Right lobe of liver (tissue), 6 donors: ENCODE results near the gene HIP1. TPM values are rescaled to one million over a fixed set of nuclear protein-coding genes. Genes with fewer than 3 reads are reported as not detected.
"Not testable (repeated sequence)": the region's sequence is repeated elsewhere in the genome, so short reads cannot be mapped to it uniquely, and the experiment has no call there.

ENCODE experiments used
- ATAC-seq, 4 donors: fragments of 200-7000 bp; cut with Tn5 transposase; one replicate each; pipeline ENCODE4 v1.9.1; 2020; ENCODE audit warnings: mild to moderate bottlenecking in 4 of 4, moderate library complexity in 4 of 4
- DNase-seq, 3 donors: peaks; one replicate each; pipeline ENCODE4 v3.0.0-alpha.2; 2020
- H3K27ac ChIP-seq, 3 donors: fragments of 200-600 bp; one replicate each; pipeline ENCODE4 v1.8.0; 2022
- H3K27me3 ChIP-seq, 2 donors: fragments of 200-600 bp; one replicate each; pipeline ENCODE4 v1.8.0; 2022
- H3K36me3 ChIP-seq, 4 donors: fragments of 200-600 bp; sonication (generic) in 1 of 4; one replicate each; pipeline versions ENCODE4 v1.5.1 to v1.8.0; 2017 to 2022; ENCODE audit warnings: control low read depth in 1 of 4
- H3K4me1 ChIP-seq, 4 donors: fragments of 200-600 bp; sonication (generic) in 1 of 4; one replicate each; pipeline versions ENCODE4 v1.5.1 to v1.8.0; 2017 to 2022; ENCODE audit warnings: control low read depth in 1 of 4
- H3K4me3 ChIP-seq, 3 donors: fragments of 200-600 bp; one replicate each; pipeline ENCODE4 v1.8.0; 2022
- H3K9me3 ChIP-seq, 4 donors: fragments of 200-600 bp; sonication (generic) in 1 of 4; one replicate each; pipeline versions ENCODE4 v1.5.1 to v1.8.0; 2017 to 2022; ENCODE audit warnings: control low read depth in 1 of 4
- POLR2A ChIP-seq: fragments of 450-650 bp; IDR thresholded peaks from one replicate; pipeline ENCODE4 v1.6.1; 2017; ENCODE audit warnings: antibody characterized with exemption, mild to moderate bottlenecking
- WGBS: methylation state at CpG from one replicate; pipeline ENCODE4 v1.1.6; 2018; ENCODE audit warnings: low coverage, low lambda C conversion rate; ENCODE audit not compliant: insufficient coverage; ENCODE audit errors: missing lambda C conversion rate; 5-methylcytosine and 5-hydroxymethylcytosine counted together
- intact Hi-C, 2 donors: fragments of 100-400 bp; cut with DNase I; formaldehyde crosslinking; loops; one replicate each; pipeline versions ENCODE4 v1.11.2 to v1.14.1; 2022
- total RNA-seq, 6 experiments: library from RNA; depleted of rRNA in 2 of 6; stranded (reverse); fragments of >200 nt in 2 of 6; fragmentation: NEBNext Ultra II Directional in 3 of 6; extraction: Animal tissue kit (Norgen Biotek cat#: 25700) in 3 of 6; gene quantifications; one replicate each; pipeline versions ENCODE4 v1.1.0 to v1.2.4, GENCODE V29; 2016 to 2023
- TF ChIP-seq, protein P1 (sequence below), 4 donors: fragments of 200-600 bp in 3 of 4; fragments of 450-650 bp in 1 of 4; IDR thresholded peaks; one replicate each; pipeline versions ENCODE4 v1.5.1 to v1.8.0; 2016 to 2022; ENCODE audit warnings: antibody characterized with exemption in 4 of 4, mild to moderate bottlenecking in 2 of 4
- donor health status: DM: no; HTN: yes; CAD: no.
- donor health status: DM: no; HTN: no; CAD: no.
- donor health status: DM: no; HTN: no; CAD: no.
- donor health status: DM: no; HTN: yes; CAD: no.
- donor health status: DM: no; HTN: yes; CAD: no.

The HIP1 gene
- total RNA-seq, 6 experiments from 2014 or later, result 17.6 to 23.0 (median 18.8) TPM

DNA sequence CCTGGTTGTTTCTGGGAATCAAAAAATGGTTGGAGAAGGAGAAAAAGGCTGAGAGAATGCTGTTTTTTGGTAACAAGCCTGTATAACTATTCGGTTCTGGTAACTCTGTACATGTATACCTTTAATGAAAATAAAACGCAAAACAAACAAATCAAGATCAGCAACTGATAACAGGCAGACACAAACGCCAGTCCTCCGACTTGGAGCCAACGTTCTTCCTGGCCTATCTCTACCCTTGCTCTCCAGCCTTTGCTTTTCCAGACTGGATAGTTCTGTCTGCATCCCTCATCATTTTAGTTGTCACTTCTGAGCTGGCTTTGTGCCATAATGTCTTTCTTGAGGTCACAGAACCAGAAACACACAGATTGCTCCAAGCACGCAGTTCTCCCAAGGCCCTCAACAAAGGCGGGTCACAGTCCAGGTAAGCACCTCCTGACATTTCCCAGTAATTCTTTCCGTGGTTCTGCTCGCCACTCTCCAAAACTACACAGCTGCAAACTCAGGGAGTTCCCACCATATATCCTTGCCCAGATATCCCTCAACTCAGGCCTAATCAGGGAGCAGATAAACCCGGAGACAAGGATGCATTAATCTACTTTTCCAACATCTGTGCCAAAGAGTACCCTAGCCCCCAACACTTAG lies 20.2 kb downstream of the HIP1 start:
- no peaks in the 10 kb centered on the region for H3K27me3 ChIP-seq
- no peaks in the 10 kb centered on the region for H3K9me3 ChIP-seq
- H3K27ac ChIP-seq, result no peak overlapping the region
- no peak overlapping the region for H3K4me3 ChIP-seq
- DNase-seq, result no peak
- intact Hi-C loops, result no loop called here
- ATAC-seq, result no peak
- 73% methylated on average over 9 of the region's 10 CpGs for WGBS
- H3K36me3 ChIP-seq, result no peaks in the 10 kb centered on the region
- H3K4me1 ChIP-seq, result no peaks in the 10 kb centered on the region
- TF ChIP-seq, protein P1, sequence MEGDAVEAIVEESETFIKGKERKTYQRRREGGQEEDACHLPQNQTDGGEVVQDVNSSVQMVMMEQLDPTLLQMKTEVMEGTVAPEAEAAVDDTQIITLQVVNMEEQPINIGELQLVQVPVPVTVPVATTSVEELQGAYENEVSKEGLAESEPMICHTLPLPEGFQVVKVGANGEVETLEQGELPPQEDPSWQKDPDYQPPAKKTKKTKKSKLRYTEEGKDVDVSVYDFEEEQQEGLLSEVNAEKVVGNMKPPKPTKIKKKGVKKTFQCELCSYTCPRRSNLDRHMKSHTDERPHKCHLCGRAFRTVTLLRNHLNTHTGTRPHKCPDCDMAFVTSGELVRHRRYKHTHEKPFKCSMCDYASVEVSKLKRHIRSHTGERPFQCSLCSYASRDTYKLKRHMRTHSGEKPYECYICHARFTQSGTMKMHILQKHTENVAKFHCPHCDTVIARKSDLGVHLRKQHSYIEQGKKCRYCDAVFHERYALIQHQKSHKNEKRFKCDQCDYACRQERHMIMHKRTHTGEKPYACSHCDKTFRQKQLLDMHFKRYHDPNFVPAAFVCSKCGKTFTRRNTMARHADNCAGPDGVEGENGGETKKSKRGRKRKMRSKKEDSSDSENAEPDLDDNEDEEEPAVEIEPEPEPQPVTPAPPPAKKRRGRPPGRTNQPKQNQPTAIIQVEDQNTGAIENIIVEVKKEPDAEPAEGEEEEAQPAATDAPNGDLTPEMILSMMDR (IDR thresholded peaks at IDR 0.05), result no peak

DNA sequence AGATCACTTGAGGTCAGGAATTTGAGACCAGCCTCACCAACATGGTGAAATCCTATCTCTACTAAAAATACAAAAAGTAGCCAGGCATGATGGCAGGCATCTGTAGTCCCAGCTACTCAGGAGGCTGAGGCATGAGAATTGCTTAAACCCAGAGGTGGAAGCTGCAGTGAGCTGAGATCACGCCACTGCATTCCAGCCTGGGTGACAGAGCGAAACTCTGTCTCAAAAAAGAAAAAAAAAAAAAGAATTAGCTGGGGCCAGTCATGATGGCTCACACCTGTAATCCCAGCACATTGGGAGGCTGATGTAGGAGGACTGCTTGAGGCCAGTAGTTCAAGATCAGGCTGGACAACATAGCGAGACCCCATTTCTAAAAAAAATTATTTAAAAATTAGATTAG lies 21.0 kb downstream of the HIP1 start:
- 100% methylated on average over 1 of the region's 3 CpGs for WGBS
- H3K27me3 ChIP-seq, H3K4me1 ChIP-seq, H3K27ac ChIP-seq, intact Hi-C loops, DNase-seq, H3K9me3 ChIP-seq, ATAC-seq, H3K36me3 ChIP-seq, H3K4me3 ChIP-seq: not testable (repeated sequence)

DNA sequence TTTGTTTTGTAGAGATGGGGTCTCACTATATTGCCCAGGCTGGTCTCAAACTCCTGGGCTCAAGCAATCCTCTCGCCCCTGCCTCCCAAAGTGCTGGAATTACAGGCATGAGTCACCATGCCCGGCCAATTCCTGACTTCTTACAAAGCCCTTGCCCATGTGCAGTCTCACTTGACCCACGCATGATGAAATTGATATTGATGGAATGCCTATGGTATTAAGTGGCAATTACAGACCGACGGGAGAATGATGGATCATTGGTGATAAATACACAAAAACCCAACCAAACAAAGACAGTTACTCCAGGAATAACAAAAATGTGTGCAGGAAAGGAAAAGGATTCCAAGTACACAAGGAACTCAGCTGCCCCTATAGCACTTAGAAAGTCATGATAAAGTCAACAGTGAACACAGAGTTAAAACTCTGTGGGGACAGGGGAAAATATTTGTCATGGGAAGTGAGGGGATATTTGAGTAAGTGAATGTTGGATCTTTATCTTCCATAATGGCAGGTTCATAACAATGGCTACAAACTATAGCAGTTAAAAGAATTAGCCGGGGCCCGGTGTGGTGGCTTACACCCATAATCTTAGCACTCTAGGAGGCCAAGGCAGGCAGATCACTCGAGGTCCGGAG lies 21.6 kb downstream of the HIP1 start:
- Histone ChIP-seq H3K4me3 (no peak overlapping the region), H3K36me3 (no peaks in the 10 kb centered on the region), H3K27me3 (no peaks in the 10 kb centered on the region), H3K4me1 (no peaks in the 10 kb centered on the region), H3K27ac (no peak overlapping the region), H3K9me3 (no peaks in the 10 kb centered on the region)
- no peak for ATAC-seq
- DNase-seq, result no peak
- WGBS, result 86% methylated on average over 9 of the region's 9 CpGs
- intact Hi-C loops, result no loop called here
- TF ChIP-seq, protein P1 (IDR thresholded peaks at IDR 0.05), result no peak
- no peak for TF ChIP-seq POLR2A

DNA sequence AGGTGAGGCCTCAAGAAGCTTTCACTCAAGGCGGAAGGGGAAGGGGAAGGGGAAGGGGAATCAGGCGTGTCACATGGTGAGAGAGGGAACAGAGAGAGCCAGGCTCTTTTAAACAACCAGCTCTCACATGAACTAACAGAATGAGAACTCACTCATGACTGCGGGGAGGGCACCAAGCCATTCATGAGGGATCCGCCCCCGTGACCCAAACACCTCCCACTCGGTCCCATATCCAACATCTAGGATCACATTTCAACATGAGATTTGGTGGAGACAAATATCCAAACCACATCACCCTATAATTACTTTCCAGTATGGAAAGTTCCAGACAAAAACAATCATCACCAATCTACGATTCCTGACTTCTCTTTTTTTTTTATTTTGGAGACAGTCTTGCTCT lies 22.9 kb downstream of the HIP1 start:
- H3K36me3 ChIP-seq, result no peaks in the 10 kb centered on the region
- no peaks in the 10 kb centered on the region for H3K27me3 ChIP-seq
- no peak for DNase-seq
- H3K27ac ChIP-seq, result no peak overlapping the region
- no peak overlapping the region for H3K4me3 ChIP-seq
- H3K9me3 ChIP-seq, result no peaks in the 10 kb centered on the region
- 82% methylated on average over 3 of the region's 7 CpGs for WGBS
- ATAC-seq, result no peak
- no peak for TF ChIP-seq POLR2A
- TF ChIP-seq, protein P1 (IDR thresholded peaks at IDR 0.05), result no peak
- intact Hi-C loops, result no loop called here
- no peaks in the 10 kb centered on the region for H3K4me1 ChIP-seq

DNA sequence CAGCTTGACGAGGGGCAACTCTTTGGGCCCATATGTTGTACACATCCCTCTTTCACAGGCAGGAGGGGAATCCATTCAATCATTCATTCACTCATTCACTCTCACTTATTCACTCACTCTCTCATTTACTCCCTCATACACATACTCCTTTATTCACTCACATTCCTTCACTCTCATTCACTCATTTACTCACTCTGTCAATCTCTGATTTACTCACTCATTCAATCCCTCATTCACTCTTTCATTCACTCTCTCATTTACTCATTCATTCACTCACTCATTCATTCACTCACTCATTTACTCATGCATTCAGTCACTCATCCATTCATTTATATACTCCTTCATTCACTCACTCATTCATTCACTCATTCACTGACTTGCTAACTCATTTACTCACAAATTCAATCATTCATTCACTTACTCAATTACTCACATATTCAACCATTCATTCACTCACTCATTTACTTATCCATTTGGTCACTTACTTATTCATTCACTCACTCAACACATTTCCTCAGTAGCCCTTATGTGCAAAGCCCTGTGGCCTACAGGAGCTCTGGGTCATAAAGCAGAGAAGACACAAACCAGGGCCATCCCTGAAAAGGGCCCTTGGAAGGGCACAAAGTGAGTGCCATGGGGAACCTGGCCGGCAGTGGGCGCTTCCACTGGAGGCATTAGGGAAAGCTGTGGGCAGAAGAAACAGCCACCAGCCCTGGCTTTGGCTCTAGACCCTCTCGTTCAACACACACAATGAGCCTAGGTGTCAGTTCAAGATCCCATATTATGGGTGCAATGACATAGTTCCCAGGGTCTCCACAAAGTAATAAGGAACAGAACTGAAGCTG lies 26.0 kb downstream of the HIP1 start:
- DNase-seq (no peak), ATAC-seq (no peak)
- Histone ChIP-seq H3K27me3 (no peaks in the 10 kb centered on the region), H3K9me3 (peaks cover 0 to 7% (median 2%) of the 10 kb centered on the region in 4 donors), H3K4me1 (no peaks in the 10 kb centered on the region), H3K4me3 (no peak overlapping the region), H3K27ac (peak overlapping the region in 1 of 3 donors; percentile 34), H3K36me3 (no peaks in the 10 kb centered on the region)
- WGBS, result 68% methylated on average over 3 of the region's 4 CpGs
- no peak for TF ChIP-seq POLR2A
- TF ChIP-seq, protein P1 (IDR thresholded peaks at IDR 0.05), result no peak
- intact Hi-C loops, result no loop called here
